ENCODE data around the gene CCDC196.

Gene CCDC196

GRCh38 chr14:66490143-66491111 lies 4.3 kb downstream of the CCDC196 start:
- H3K4me1 ChIP-seq (ENCODE audit: insufficient read depth, poor library complexity, severe bottlenecking): no peaks in the 10 kb centered on the region
- no peaks in the 10 kb centered on the region for H3K9me3 ChIP-seq (ENCODE audit: severe bottlenecking)
- DNase-seq (ENCODE audit: low spot score): no peak
- no peaks in the 10 kb centered on the region for H3K36me3 ChIP-seq (ENCODE audit: low read depth)
- H3K4me3 ChIP-seq (ENCODE audit: severe bottlenecking): no peak overlapping the region
- ATAC-seq (ENCODE audit: low read depth): no peak
- H3K27ac ChIP-seq (ENCODE audit: poor library complexity, severe bottlenecking): no peak overlapping the region
- no peaks in the 10 kb centered on the region for H3K27me3 ChIP-seq (ENCODE audit: insufficient read depth, poor library complexity, severe bottlenecking)
- TF ChIP-seq CTCF (IDR thresholded peaks at IDR 0.05; ENCODE audit: poor library complexity, severe bottlenecking): no peak

- Histone ChIP-seq H3K36me3 (ENCODE audit: low read depth) (no peaks in the 10 kb centered on the region), H3K4me1 (ENCODE audit: insufficient read depth, poor library complexity, severe bottlenecking) (peaks cover 8% of the 10 kb centered on the region), H3K27me3 (ENCODE audit: insufficient read depth, poor library complexity, severe bottlenecking) (no peaks in the 10 kb centered on the region), H3K27ac (ENCODE audit: poor library complexity, severe bottlenecking) (no peak overlapping the region), H3K4me3 (ENCODE audit: severe bottlenecking) (no peak overlapping the region), H3K9me3 (ENCODE audit: severe bottlenecking) (no peaks in the 10 kb centered on the region)
- TF ChIP-seq CTCF (IDR thresholded peaks at IDR 0.05; ENCODE audit: poor library complexity, severe bottlenecking): no peak
- ATAC-seq (ENCODE audit: low read depth): no peak
- no peak for DNase-seq (ENCODE audit: low spot score)
These were observed 7.6 kb downstream of the CCDC196 start for GRCh38 chr14:66493750-66494149.

- Histone ChIP-seq H3K36me3 (ENCODE audit: low read depth) (no peaks in the 10 kb centered on the region), H3K4me3 (ENCODE audit: severe bottlenecking) (no peak overlapping the region), H3K27ac (ENCODE audit: poor library complexity, severe bottlenecking) (no peak overlapping the region), H3K27me3 (ENCODE audit: insufficient read depth, poor library complexity, severe bottlenecking) (no peaks in the 10 kb centered on the region), H3K4me1 (ENCODE audit: insufficient read depth, poor library complexity, severe bottlenecking) (peaks cover 8% of the 10 kb centered on the region), H3K9me3 (ENCODE audit: severe bottlenecking) (no peaks in the 10 kb centered on the region)
- peak; percentile 98 for TF ChIP-seq CTCF (IDR thresholded peaks at IDR 0.05; ENCODE audit: poor library complexity, severe bottlenecking)
- DNase-seq (ENCODE audit: low spot score) (no peak), ATAC-seq (ENCODE audit: low read depth) (peak; percentile 93)
These were observed 9.3 kb downstream of the CCDC196 start for GRCh38 chr14:66495218-66496098.

- H3K9me3 ChIP-seq (ENCODE audit: severe bottlenecking): no peaks in the 10 kb centered on the region
- TF ChIP-seq CTCF (IDR thresholded peaks at IDR 0.05; ENCODE audit: poor library complexity, severe bottlenecking): no peak
- H3K27ac ChIP-seq (ENCODE audit: poor library complexity, severe bottlenecking): no peak overlapping the region
- DNase-seq (ENCODE audit: low spot score): no peak
- peaks cover 8% of the 10 kb centered on the region for H3K4me1 ChIP-seq (ENCODE audit: insufficient read depth, poor library complexity, severe bottlenecking)
- no peaks in the 10 kb centered on the region for H3K36me3 ChIP-seq (ENCODE audit: low read depth)
- no peaks in the 10 kb centered on the region for H3K27me3 ChIP-seq (ENCODE audit: insufficient read depth, poor library complexity, severe bottlenecking)
- peak; percentile 55 for ATAC-seq (ENCODE audit: low read depth)
- no peak overlapping the region for H3K4me3 ChIP-seq (ENCODE audit: severe bottlenecking)
These were observed 10.1 kb downstream of the CCDC196 start for GRCh38 chr14:66496188-66496807.
